Left renal cortex interstitium (tissue), 4 donors: ENCODE results near the gene CLDN11. TPM values are rescaled to one million over a fixed set of nuclear protein-coding genes. Genes with fewer than 3 reads are reported as not detected.

Source experiments
- DNase-seq, 4 donors: peaks; one replicate each; pipeline ENCODE4 v3.0.0-alpha.2; 2013; ENCODE audit warnings: low read depth in 4 of 4, low spot score in 2 of 4, missing footprints in 1 of 4
- polyA plus RNA-seq, 4 donors: library from polyadenylated mRNA; unstranded; fragments of 120-200 nt; gene quantifications; one replicate each; pipeline ENCODE4 v1.2.1, GENCODE V29; 2013; ENCODE audit not compliant: insufficient read length in 4 of 4

The CLDN11 gene
- polyA plus RNA-seq, 4 donors: 194 to 292 (median 224) TPM

- DNase-seq: no peak
Observed at GRCh38 chr3:170425491-170426239, 7.0 kb downstream of the CLDN11 start.

GRCh38 chr3:170426240-170426797, 7.7 kb downstream of the CLDN11 start:
- no peak for DNase-seq

GRCh38 chr3:170428095-170428494, 9.4 kb downstream of the CLDN11 start:
- no peak for DNase-seq

- no peak for DNase-seq
Observed at GRCh38 chr3:170429050-170429449, 10.4 kb downstream of the CLDN11 start.

- DNase-seq: no peak
Observed at GRCh38 chr3:170431054-170431453, 12.4 kb downstream of the CLDN11 start.

- DNase-seq: no peak
Observed at GRCh38 chr3:170432416-170432815, 13.7 kb downstream of the CLDN11 start.

- DNase-seq: no peak
Observed at GRCh38 chr3:170436697-170437096, 18.0 kb downstream of the CLDN11 start.

GRCh38 chr3:170437176-170437575, 18.5 kb downstream of the CLDN11 start:
- no peak for DNase-seq

- no peak for DNase-seq
Observed at GRCh38 chr3:170437696-170438407, 19.2 kb downstream of the CLDN11 start.

GRCh38 chr3:170438836-170439235, 20.2 kb downstream of the CLDN11 start:
- DNase-seq: no peak

GRCh38 chr3:170440344-170440743, 21.7 kb downstream of the CLDN11 start:
- DNase-seq: no peak

GRCh38 chr3:170441412-170441811, 22.7 kb downstream of the CLDN11 start:
- DNase-seq: no peak

GRCh38 chr3:170442947-170443346, 24.3 kb downstream of the CLDN11 start:
- no peak for DNase-seq

GRCh38 chr3:170443457-170443856, 24.8 kb downstream of the CLDN11 start:
- no peak for DNase-seq

- DNase-seq: no peak
Observed at GRCh38 chr3:170448584-170448983, 29.9 kb downstream of the CLDN11 start.

- no peak for DNase-seq
Observed at GRCh38 chr3:170450039-170450438, 31.4 kb downstream of the CLDN11 start.

GRCh38 chr3:170454509-170454908, 35.8 kb downstream of the CLDN11 start:
- no peak for DNase-seq

- DNase-seq: no peak
Observed at GRCh38 chr3:170458285-170458684, 39.6 kb downstream of the CLDN11 start.

GRCh38 chr3:170463011-170463410, 44.3 kb downstream of the CLDN11 start:
- DNase-seq: no peak

GRCh38 chr3:170465955-170466354, 47.3 kb downstream of the CLDN11 start:
- DNase-seq: no peak

GRCh38 chr3:170467007-170467406, 48.3 kb downstream of the CLDN11 start:
- no peak for DNase-seq
